ENCODE data around the gene GTF2H4.
"Not testable (repeated sequence)": the region's sequence is repeated elsewhere in the genome, so short reads cannot be mapped to it uniquely, and the experiment has no call there.

GTF2H4 gene

GRCh38 chr6:30907758-30908591 lies at the start of gene GTF2H4:
TSS of gene GTF2H4 (plus strand) at chr6:30908207.
- TF ChIP-seq, protein P1, sequence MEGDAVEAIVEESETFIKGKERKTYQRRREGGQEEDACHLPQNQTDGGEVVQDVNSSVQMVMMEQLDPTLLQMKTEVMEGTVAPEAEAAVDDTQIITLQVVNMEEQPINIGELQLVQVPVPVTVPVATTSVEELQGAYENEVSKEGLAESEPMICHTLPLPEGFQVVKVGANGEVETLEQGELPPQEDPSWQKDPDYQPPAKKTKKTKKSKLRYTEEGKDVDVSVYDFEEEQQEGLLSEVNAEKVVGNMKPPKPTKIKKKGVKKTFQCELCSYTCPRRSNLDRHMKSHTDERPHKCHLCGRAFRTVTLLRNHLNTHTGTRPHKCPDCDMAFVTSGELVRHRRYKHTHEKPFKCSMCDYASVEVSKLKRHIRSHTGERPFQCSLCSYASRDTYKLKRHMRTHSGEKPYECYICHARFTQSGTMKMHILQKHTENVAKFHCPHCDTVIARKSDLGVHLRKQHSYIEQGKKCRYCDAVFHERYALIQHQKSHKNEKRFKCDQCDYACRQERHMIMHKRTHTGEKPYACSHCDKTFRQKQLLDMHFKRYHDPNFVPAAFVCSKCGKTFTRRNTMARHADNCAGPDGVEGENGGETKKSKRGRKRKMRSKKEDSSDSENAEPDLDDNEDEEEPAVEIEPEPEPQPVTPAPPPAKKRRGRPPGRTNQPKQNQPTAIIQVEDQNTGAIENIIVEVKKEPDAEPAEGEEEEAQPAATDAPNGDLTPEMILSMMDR (IDR thresholded peaks at IDR 0.05; ENCODE audit: low read depth, low read length), result no peak
- TF ChIP-seq EZH2phosphoT487 (IDR thresholded peaks at IDR 0.05; ENCODE audit: low read depth), result no peak
- H3K36me3 ChIP-seq (replicated peaks; ENCODE audit: low read depth, low read length), result no peaks in the 10 kb centered on the region
- H3K9ac ChIP-seq (ENCODE audit: low read length), result peak within 1 kb of the TSS; percentile 86
- H3K4me3 ChIP-seq (ENCODE audit: low read length), result peak within 1 kb of the TSS; percentile 99
- peak within 1 kb of the TSS; percentile 92 for H2AFZ ChIP-seq (ENCODE audit: low read depth, low read length)
- no peaks in the 10 kb centered on the region for H3K27me3 ChIP-seq (ENCODE audit: low read depth, low read length)
- no peaks in the 10 kb centered on the region for H4K20me1 ChIP-seq (ENCODE audit: insufficient read depth, low read length)
- peak within 1 kb of the TSS; percentile 96 for H3K4me2 ChIP-seq (ENCODE audit: low read length)
- peaks cover 9% of the 10 kb centered on the region; the same call in 1 of the 2 replicates for H3K79me2 ChIP-seq (ENCODE audit: low read length)
- H3K27ac ChIP-seq (ENCODE audit: low read length), result no peak within 1 kb of the TSS
- H3K9me3 ChIP-seq (ENCODE audit: insufficient read depth, low read length), result no peaks in the 10 kb centered on the region
- peaks cover 7% of the 10 kb centered on the region for H3K4me1 ChIP-seq (ENCODE audit: low read length)

DNA sequence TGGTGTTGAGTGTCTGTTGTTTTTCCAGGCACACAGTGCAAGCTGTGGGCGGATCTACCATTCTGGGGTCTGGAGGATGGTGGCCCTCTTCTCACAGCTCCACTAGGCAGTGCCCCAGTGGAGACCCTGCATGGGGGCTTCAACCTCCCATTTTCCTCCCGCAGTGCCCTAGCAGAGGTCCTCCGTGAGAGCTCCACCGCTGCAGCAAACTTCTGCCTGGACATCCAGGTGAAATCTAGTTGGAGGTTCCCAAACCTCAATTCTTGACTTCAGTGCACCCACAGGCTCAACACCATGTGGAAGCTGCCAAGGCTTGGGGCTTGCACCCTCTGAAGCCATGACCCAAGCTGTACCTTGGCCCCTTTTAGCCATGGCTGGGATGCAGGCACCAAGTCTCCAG lies 48.3 kb upstream of the GTF2H4 start:
- H3K4me2 ChIP-seq (ENCODE audit: low read length); H3K4me3 ChIP-seq (ENCODE audit: low read length); H3K9ac ChIP-seq (ENCODE audit: low read length); H3K36me3 ChIP-seq (replicated peaks; ENCODE audit: low read depth, low read length); H3K9me3 ChIP-seq (ENCODE audit: insufficient read depth, low read length); H4K20me1 ChIP-seq (ENCODE audit: insufficient read depth, low read length); H3K4me1 ChIP-seq (ENCODE audit: low read length); H2AFZ ChIP-seq (ENCODE audit: low read depth, low read length); H3K79me2 ChIP-seq (ENCODE audit: low read length); H3K27ac ChIP-seq (ENCODE audit: low read length): not testable (repeated sequence)
- H3K27me3 ChIP-seq (ENCODE audit: low read depth, low read length), result peaks cover 12% of the 10 kb centered on the region

DNA sequence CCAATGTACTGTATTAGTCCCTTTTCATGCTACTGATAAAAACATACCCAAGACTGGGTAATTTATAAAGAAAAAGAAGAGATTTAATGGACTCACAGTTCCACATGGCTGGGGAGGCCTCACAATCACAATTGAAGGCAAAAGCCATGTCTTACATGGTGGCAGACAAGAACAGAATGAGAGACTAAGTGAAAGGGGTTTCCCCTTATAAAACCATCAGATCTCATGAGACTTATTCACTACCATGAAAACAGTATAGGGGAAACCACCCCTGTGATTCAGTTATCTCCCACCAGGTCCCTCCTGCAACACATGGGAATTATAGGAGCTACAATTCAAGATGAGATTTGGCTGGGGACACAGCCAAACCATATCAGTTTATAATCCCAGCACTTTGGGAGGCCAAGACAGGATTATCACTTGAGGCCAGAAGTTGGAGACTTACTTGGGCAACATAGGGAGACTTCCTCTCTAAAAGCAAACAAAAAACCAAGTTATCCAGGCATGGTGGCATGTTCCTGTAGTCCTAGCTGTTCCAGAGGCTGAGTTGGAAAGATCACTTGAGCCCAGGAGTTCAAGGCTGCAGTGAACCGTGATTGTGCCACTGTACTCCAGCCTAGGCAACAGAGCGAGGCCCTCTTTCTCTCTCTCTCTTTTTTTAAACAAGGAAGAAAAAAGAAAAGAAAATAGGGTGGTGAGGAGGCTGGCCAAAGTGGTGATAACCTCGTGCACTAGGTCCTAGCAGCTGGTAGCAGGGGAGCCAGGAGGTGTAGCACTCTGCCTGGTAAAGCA lies 46.6 kb upstream of the GTF2H4 start:
- H3K4me3 ChIP-seq (ENCODE audit: low read length), result no peak overlapping the region
- H3K4me2 ChIP-seq (ENCODE audit: low read length), result no peak overlapping the region
- no peaks in the 10 kb centered on the region for H3K9me3 ChIP-seq (ENCODE audit: insufficient read depth, low read length)
- TF ChIP-seq, protein P1 (IDR thresholded peaks at IDR 0.05; ENCODE audit: low read depth, low read length), result no peak
- TF ChIP-seq EZH2phosphoT487 (IDR thresholded peaks at IDR 0.05; ENCODE audit: low read depth), result no peak
- H3K36me3 ChIP-seq (replicated peaks; ENCODE audit: low read depth, low read length), result no peaks in the 10 kb centered on the region
- H3K27ac ChIP-seq (ENCODE audit: low read length), result no peak overlapping the region
- H3K4me1 ChIP-seq (ENCODE audit: low read length), result no peaks in the 10 kb centered on the region
- H2AFZ ChIP-seq (ENCODE audit: low read depth, low read length), result no peak overlapping the region
- H4K20me1 ChIP-seq (ENCODE audit: insufficient read depth, low read length), result no peaks in the 10 kb centered on the region
- peaks cover 12% of the 10 kb centered on the region for H3K27me3 ChIP-seq (ENCODE audit: low read depth, low read length)
- H3K79me2 ChIP-seq (ENCODE audit: low read length), result no peaks in the 10 kb centered on the region
- H3K9ac ChIP-seq (ENCODE audit: low read length), result no peak overlapping the region

- TF ChIP-seq, protein P1 (IDR thresholded peaks at IDR 0.05; ENCODE audit: low read depth, low read length), result no peak
- TF ChIP-seq EZH2phosphoT487 (IDR thresholded peaks at IDR 0.05; ENCODE audit: low read depth), result no peak
- no peaks in the 10 kb centered on the region for H3K36me3 ChIP-seq (replicated peaks; ENCODE audit: low read depth, low read length)
- H3K27me3 ChIP-seq (ENCODE audit: low read depth, low read length), result peaks cover 6% of the 10 kb centered on the region
- H3K4me1 ChIP-seq (ENCODE audit: low read length), result no peaks in the 10 kb centered on the region
- H3K4me3 ChIP-seq (ENCODE audit: low read length), result no peak overlapping the region
- no peak overlapping the region for H2AFZ ChIP-seq (ENCODE audit: low read depth, low read length)
- H3K9ac ChIP-seq (ENCODE audit: low read length), result no peak overlapping the region
- H3K4me2 ChIP-seq (ENCODE audit: low read length), result no peak overlapping the region
- no peaks in the 10 kb centered on the region for H3K79me2 ChIP-seq (ENCODE audit: low read length)
- no peaks in the 10 kb centered on the region for H4K20me1 ChIP-seq (ENCODE audit: insufficient read depth, low read length)
- H3K27ac ChIP-seq (ENCODE audit: low read length), result no peak overlapping the region
- no peaks in the 10 kb centered on the region for H3K9me3 ChIP-seq (ENCODE audit: insufficient read depth, low read length)
Measured at GRCh38 chr6:30862156-30862875, 45.7 kb upstream of the GTF2H4 start.

Measured in OCI-LY3 (cell line).